Natural killer cell (primary cell): ENCODE data around the gene SLC25A21. TPM values are rescaled to one million over a fixed set of nuclear protein-coding genes. Genes with fewer than 3 reads are reported as not detected.
"Not testable (repeated sequence)": the region's sequence is repeated elsewhere in the genome, so short reads cannot be mapped to it uniquely, and the experiment has no call there.

Experiments
- ATAC-seq, 3 donors: fragments of 150-1000 bp in 2 of 3; fragments of 200-7000 bp in 1 of 3; cut with Tn5 transposase; 1 replicate in 1 of 3; 2 replicates in 2 of 3; pipeline ENCODE4 v1.10.0; 2021; ENCODE audit warnings: mild to moderate bottlenecking in 2 of 3, moderate library complexity in 2 of 3
- DNase-seq, 2 donors: peaks; one replicate each; pipeline versions ENCODE4 v3.0.0 to v3.0.0-alpha.2; 2013 to 2021; ENCODE audit warnings: mixed read lengths in 1 of 2
- H3K27ac ChIP-seq: one replicate; pipeline ENCODE4 v1.5.1; 2013; ENCODE audit warnings: mild to moderate bottlenecking, low read length
- H3K27me3 ChIP-seq: one replicate; pipeline ENCODE4 v1.6.1; 2013; ENCODE audit warnings: low read length; ENCODE audit not compliant: control insufficient read depth, insufficient read depth
- H3K36me3 ChIP-seq: one replicate; pipeline ENCODE4 v1.6.1; 2013; ENCODE audit warnings: low read length; ENCODE audit not compliant: control insufficient read depth, insufficient read depth
- H3K4me1 ChIP-seq: one replicate; pipeline ENCODE4 v1.6.1; 2013; ENCODE audit warnings: low read length; ENCODE audit not compliant: control insufficient read depth, insufficient read depth
- H3K4me3 ChIP-seq: one replicate; pipeline ENCODE4 v1.5.1; 2013; ENCODE audit warnings: low read length
- H3K9me3 ChIP-seq: one replicate; pipeline ENCODE4 v1.6.1; 2013; ENCODE audit warnings: low read length; ENCODE audit not compliant: control insufficient read depth, insufficient read depth
- H3K27ac Mint-ChIP-seq, 2 donors: one replicate each; pipeline ENCODE4 v1.8.0; 2022; ENCODE audit warnings: mild to moderate bottlenecking in 2 of 2, mixed read lengths in 2 of 2, moderate library complexity in 1 of 2
- H3K27me3 Mint-ChIP-seq, 2 donors: one replicate each; pipeline ENCODE4 v1.8.0; 2022; ENCODE audit warnings: low read depth in 2 of 2, mixed read lengths in 2 of 2
- H3K36me3 Mint-ChIP-seq: one replicate; pipeline ENCODE4 v1.8.0; 2022; ENCODE audit warnings: mixed read lengths
- H3K4me1 Mint-ChIP-seq, 2 donors: one replicate each; pipeline ENCODE4 v1.8.0; 2022; ENCODE audit warnings: mixed read lengths in 2 of 2
- H3K4me3 Mint-ChIP-seq: one replicate; pipeline ENCODE4 v1.8.0; 2022; ENCODE audit warnings: mild to moderate bottlenecking, moderate library complexity, mixed read lengths
- H3K9me3 Mint-ChIP-seq, 2 donors: one replicate each; pipeline ENCODE4 v1.8.0; 2022; ENCODE audit warnings: mixed read lengths in 2 of 2
- WGBS: methylation state at CpG from one replicate; pipeline ENCODE4 v1.1.7; 2013; ENCODE audit warnings: missing lambda C conversion rate; ENCODE audit not compliant: insufficient coverage; 5-methylcytosine and 5-hydroxymethylcytosine counted together
- intact Hi-C: fragments of 100-400 bp; cut with micrococcal nuclease; formaldehyde crosslinking; loops from one replicate; pipeline ENCODE4 v1.14.2; 2022
- total RNA-seq, 4 donors: library from RNA; stranded (reverse); fragments of 120-200 nt in 1 of 4; gene quantifications; one replicate each; pipeline versions ENCODE4 v1.2.3 to v1.2.4, GENCODE V29; 2013 to 2022
- TF ChIP-seq, protein P1 (sequence below): fragments of 200-600 bp; IDR thresholded peaks from one replicate; pipeline ENCODE4 v1.8.0; 2022; ENCODE audit warnings: antibody characterized with exemption

Gene SLC25A21
- total RNA-seq, 3 donors from 2014 or later (not counting 1 experiment from before 2014, with no cell fraction given): not detected

- Histone ChIP-seq H3K36me3 (no peaks in the 10 kb centered on the region), H3K27ac (no peak overlapping the region), H3K4me1 (no peaks in the 10 kb centered on the region), H3K9me3 (peaks cover 5% of the 10 kb centered on the region), H3K4me3 (no peak overlapping the region), H3K27me3 (no peaks in the 10 kb centered on the region)
- Mint-ChIP-seq H3K36me3 (no peaks in the 10 kb centered on the region), H3K9me3 (peaks cover 7 to 13% of the 10 kb centered on the region in 2 donors), H3K4me1 (no peaks in the 10 kb centered on the region), H3K4me3 (no peak overlapping the region), H3K27ac (no peak overlapping the region), H3K27me3 (no peaks in the 10 kb centered on the region)
- intact Hi-C loops: no loop called here
- TF ChIP-seq, protein P1, sequence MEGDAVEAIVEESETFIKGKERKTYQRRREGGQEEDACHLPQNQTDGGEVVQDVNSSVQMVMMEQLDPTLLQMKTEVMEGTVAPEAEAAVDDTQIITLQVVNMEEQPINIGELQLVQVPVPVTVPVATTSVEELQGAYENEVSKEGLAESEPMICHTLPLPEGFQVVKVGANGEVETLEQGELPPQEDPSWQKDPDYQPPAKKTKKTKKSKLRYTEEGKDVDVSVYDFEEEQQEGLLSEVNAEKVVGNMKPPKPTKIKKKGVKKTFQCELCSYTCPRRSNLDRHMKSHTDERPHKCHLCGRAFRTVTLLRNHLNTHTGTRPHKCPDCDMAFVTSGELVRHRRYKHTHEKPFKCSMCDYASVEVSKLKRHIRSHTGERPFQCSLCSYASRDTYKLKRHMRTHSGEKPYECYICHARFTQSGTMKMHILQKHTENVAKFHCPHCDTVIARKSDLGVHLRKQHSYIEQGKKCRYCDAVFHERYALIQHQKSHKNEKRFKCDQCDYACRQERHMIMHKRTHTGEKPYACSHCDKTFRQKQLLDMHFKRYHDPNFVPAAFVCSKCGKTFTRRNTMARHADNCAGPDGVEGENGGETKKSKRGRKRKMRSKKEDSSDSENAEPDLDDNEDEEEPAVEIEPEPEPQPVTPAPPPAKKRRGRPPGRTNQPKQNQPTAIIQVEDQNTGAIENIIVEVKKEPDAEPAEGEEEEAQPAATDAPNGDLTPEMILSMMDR: no peak
- WGBS: no CpG with 5 or more reads among the region's 2 CpGs
- ATAC-seq (no peak), DNase-seq (no peak)
These were observed 469.9 kb downstream of the SLC25A21 start for GRCh38 chr14:36702474-36702873.

- H3K4me1 Mint-ChIP-seq: no peaks in the 10 kb centered on the region
- no peak overlapping the region for H3K27ac Mint-ChIP-seq
- peaks cover 5% of the 10 kb centered on the region for H3K9me3 ChIP-seq
- H3K27me3 Mint-ChIP-seq: no peaks in the 10 kb centered on the region
- WGBS: no CpG with 5 or more reads among the region's 1 CpG
- H3K27me3 ChIP-seq: no peaks in the 10 kb centered on the region
- TF ChIP-seq, protein P1: no peak
- intact Hi-C loops: no loop called here
- H3K27ac ChIP-seq: no peak overlapping the region
- H3K4me1 ChIP-seq: no peaks in the 10 kb centered on the region
- no peak for DNase-seq
- no peak overlapping the region for H3K4me3 ChIP-seq
- ATAC-seq: no peak
- H3K36me3 ChIP-seq: no peaks in the 10 kb centered on the region
- peaks cover 2 to 9% of the 10 kb centered on the region in 2 donors for H3K9me3 Mint-ChIP-seq
- no peaks in the 10 kb centered on the region for H3K36me3 Mint-ChIP-seq
- H3K4me3 Mint-ChIP-seq: no peak overlapping the region
These were observed 471.3 kb downstream of the SLC25A21 start for GRCh38 chr14:36701132-36701531.

DNA sequence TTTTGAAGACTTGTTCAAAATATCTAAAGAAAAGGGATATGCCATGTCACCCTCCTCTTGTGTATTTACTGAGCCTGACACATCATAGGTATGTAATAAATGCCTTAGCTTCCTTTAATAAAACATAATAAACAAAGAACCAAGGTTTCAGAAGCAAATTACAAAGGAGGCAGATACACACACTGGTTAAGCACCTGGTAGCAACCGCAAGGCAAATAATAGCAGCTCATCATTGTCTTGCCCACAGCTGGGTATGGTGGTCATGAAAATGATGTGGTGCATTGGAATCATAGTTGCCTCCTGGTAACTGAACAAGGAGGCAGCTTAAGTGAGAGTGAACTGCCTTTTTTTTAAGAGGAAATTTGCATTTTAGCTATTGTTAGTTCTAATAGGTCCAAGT is 471.8 kb downstream of the SLC25A21 start:
- 92% methylated on average over 1 of the region's 1 CpG for WGBS
- DNase-seq: no peak
- no peak for ATAC-seq
- Mint-ChIP-seq H3K4me1 (no peaks in the 10 kb centered on the region), H3K9me3 (peaks cover 2 to 8% of the 10 kb centered on the region in 2 donors), H3K4me3 (no peak overlapping the region), H3K27ac (no peak overlapping the region), H3K36me3 (no peaks in the 10 kb centered on the region), H3K27me3 (no peaks in the 10 kb centered on the region)
- no peaks in the 10 kb centered on the region for H3K4me1 ChIP-seq
- TF ChIP-seq, protein P1: no peak
- H3K27me3 ChIP-seq: no peaks in the 10 kb centered on the region
- no peak overlapping the region for H3K4me3 ChIP-seq
- peaks cover 5% of the 10 kb centered on the region for H3K9me3 ChIP-seq
- H3K27ac ChIP-seq: no peak overlapping the region
- intact Hi-C loops: no loop called here
- no peaks in the 10 kb centered on the region for H3K36me3 ChIP-seq

GRCh38 chr14:36699420-36699819 is 473.0 kb downstream of the SLC25A21 start:
- H3K9me3 Mint-ChIP-seq, H3K36me3 ChIP-seq, H3K27me3 ChIP-seq, H3K9me3 ChIP-seq, ATAC-seq, H3K27me3 Mint-ChIP-seq, H3K36me3 Mint-ChIP-seq, DNase-seq, H3K4me1 ChIP-seq, H3K4me1 Mint-ChIP-seq, H3K4me3 Mint-ChIP-seq, intact Hi-C loops, H3K27ac ChIP-seq, H3K4me3 ChIP-seq, H3K27ac Mint-ChIP-seq: not testable (repeated sequence)
- WGBS: 72% methylated on average over 7 of the region's 7 CpGs
